WERI-Rb-1 (cell line): ENCODE data around the gene IQGAP2.

ENCODE experiments used
- DNase-seq: peaks from one replicate; pipeline ENCODE4 v3.0.0-alpha.2; 2020
- H3K27ac ChIP-seq: fragments of 250-450 bp; sonication (Bioruptor Pico); 2 replicates; pipeline ENCODE4 v1.5.1; 2020; ENCODE audit warnings: mild to moderate bottlenecking, moderate library complexity
- H3K27me3 ChIP-seq: fragments of 250-450 bp; sonication (Bioruptor Pico); 2 replicates; pipeline ENCODE4 v1.5.1; 2021; ENCODE audit warnings: mild to moderate bottlenecking, low read depth, moderate library complexity; ENCODE audit not compliant: insufficient read depth, severe bottlenecking
- H3K36me3 ChIP-seq: fragments of 250-450 bp; sonication (Bioruptor Pico); 2 replicates; pipeline ENCODE4 v1.5.1; 2020; ENCODE audit warnings: mild to moderate bottlenecking, moderate library complexity
- H3K4me3 ChIP-seq: 2 replicates; pipeline ENCODE4 v1.5.1; 2011; ENCODE audit warnings: low read depth, mild to moderate bottlenecking, control low read depth, low read length
- H3K9me3 ChIP-seq: fragments of 250-450 bp; sonication (Bioruptor Pico); 2 replicates; pipeline ENCODE4 v1.5.1; 2021; ENCODE audit warnings: mild to moderate bottlenecking, moderate library complexity; ENCODE audit not compliant: severe bottlenecking
- CTCF ChIP-seq: IDR thresholded peaks from 2 replicates; pipeline ENCODE4 v1.5.1; 2011; ENCODE audit warnings: low read depth, mild to moderate bottlenecking, control low read depth, inconsistent platforms, low read length

The IQGAP2 gene

GRCh38 chr5:76586531-76586930, 183.4 kb downstream of the IQGAP2 start:
- no peak overlapping the region for H3K27ac ChIP-seq

GRCh38 chr5:76590027-76590426, 186.9 kb downstream of the IQGAP2 start:
- no peak overlapping the region for H3K4me3 ChIP-seq
- no peaks in the 10 kb centered on the region for H3K9me3 ChIP-seq
- no peak overlapping the region for H3K27ac ChIP-seq
- DNase-seq, result no peak
- no peaks in the 10 kb centered on the region for H3K27me3 ChIP-seq
- H3K36me3 ChIP-seq, result peaks cover 7% of the 10 kb centered on the region; the same call in 1 of the 2 replicates
- TF ChIP-seq CTCF, result no peak

More at GRCh38 chr5:76586531-76586930, 183.4 kb downstream of the IQGAP2 start:
- H3K27me3 ChIP-seq, result no peaks in the 10 kb centered on the region
- DNase-seq, result no peak
- no peaks in the 10 kb centered on the region for H3K36me3 ChIP-seq
- no peak for TF ChIP-seq CTCF
- H3K9me3 ChIP-seq, result no peaks in the 10 kb centered on the region
- H3K4me3 ChIP-seq, result no peak overlapping the region

- H3K27ac ChIP-seq, result no peak overlapping the region
- peaks cover 7% of the 10 kb centered on the region; the same call in 1 of the 2 replicates for H3K36me3 ChIP-seq
- H3K9me3 ChIP-seq, result no peaks in the 10 kb centered on the region
- no peak for DNase-seq
- H3K4me3 ChIP-seq, result no peak overlapping the region
- H3K27me3 ChIP-seq, result no peaks in the 10 kb centered on the region
- no peak for TF ChIP-seq CTCF
Measured at GRCh38 chr5:76591366-76591765, 188.3 kb downstream of the IQGAP2 start.

GRCh38 chr5:76592692-76593091, 189.6 kb downstream of the IQGAP2 start:
- peaks cover 7% of the 10 kb centered on the region; the same call in 1 of the 2 replicates for H3K36me3 ChIP-seq
- no peak for TF ChIP-seq CTCF
- H3K27me3 ChIP-seq, result no peaks in the 10 kb centered on the region
- H3K9me3 ChIP-seq, result no peaks in the 10 kb centered on the region
- no peak for DNase-seq
- H3K4me3 ChIP-seq, result no peak overlapping the region
- no peak overlapping the region for H3K27ac ChIP-seq

GRCh38 chr5:76594107-76594506, 191.0 kb downstream of the IQGAP2 start:
- H3K27me3 ChIP-seq, result no peaks in the 10 kb centered on the region
- no peak for TF ChIP-seq CTCF
- no peak for DNase-seq
- H3K27ac ChIP-seq, result no peak overlapping the region
- H3K36me3 ChIP-seq, result peaks cover 7% of the 10 kb centered on the region; the same call in 1 of the 2 replicates
- no peak overlapping the region for H3K4me3 ChIP-seq
- H3K9me3 ChIP-seq, result no peaks in the 10 kb centered on the region

- Histone ChIP-seq H3K36me3 (peaks cover 11% of the 10 kb centered on the region), H3K27ac (no peak overlapping the region), H3K27me3 (no peaks in the 10 kb centered on the region), H3K9me3 (no peaks in the 10 kb centered on the region), H3K4me3 (no peak overlapping the region)
- no peak for TF ChIP-seq CTCF
- no peak for DNase-seq
Measured at GRCh38 chr5:76595755-76596481, 192.8 kb downstream of the IQGAP2 start.
